SHP77 (cell line): ENCODE data around the gene SUPT3H.
"Not testable (repeated sequence)": the region's sequence is repeated elsewhere in the genome, so short reads cannot be mapped to it uniquely, and the experiment has no call there.

Source experiments
- DNase-seq, 2 experiments: peaks; one replicate each; lab custom pipeline; 2025; lab: John Stamatoyannopoulos, UW

Gene SUPT3H

DNA sequence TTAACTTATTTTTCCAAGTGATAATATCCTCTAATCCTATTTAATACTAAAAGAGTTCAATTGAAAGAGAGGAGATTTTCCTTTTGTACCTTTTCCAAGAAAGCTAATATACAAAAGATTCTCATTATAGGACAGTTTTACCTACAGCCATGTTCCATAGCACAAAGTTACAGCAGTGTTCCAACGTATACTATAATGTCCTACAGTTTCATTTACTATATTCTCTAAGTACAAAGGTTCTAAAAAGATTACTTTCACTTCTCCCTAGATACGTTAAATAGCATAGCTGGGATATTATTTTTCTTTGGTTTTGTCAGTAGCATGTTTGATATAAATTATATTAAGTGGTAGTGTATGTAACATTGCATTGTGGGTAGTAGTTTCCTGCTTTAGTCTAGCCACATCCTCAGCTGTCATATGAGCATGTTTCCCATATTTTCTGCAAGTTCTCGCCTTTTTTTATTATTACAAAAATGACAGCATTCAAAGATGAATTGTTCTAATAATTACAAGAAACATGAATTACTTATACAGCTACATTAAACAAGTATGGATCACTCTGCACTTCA lies 54.0 kb downstream of the SUPT3H start:
- no peak for DNase-seq

DNA sequence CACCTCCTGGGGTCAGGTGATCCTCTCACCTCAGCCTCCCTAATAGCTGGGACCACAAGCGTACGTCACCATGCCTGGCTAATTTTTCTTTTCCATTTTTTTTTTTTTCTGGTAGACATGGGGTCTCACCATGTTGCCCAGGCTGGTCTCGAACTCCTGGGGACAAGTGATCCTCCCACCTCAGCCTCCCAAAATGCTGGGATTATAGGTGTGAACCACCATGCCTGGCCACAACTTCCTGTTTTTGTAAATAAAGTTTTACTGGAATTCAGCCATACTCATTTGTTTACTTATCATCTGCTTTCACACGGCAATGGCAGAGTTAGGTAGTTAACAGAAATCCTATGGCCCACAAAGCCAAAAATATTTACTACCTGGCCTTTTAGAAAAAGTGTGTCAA lies 57.4 kb downstream of the SUPT3H start:
- DNase-seq: no peak

DNA sequence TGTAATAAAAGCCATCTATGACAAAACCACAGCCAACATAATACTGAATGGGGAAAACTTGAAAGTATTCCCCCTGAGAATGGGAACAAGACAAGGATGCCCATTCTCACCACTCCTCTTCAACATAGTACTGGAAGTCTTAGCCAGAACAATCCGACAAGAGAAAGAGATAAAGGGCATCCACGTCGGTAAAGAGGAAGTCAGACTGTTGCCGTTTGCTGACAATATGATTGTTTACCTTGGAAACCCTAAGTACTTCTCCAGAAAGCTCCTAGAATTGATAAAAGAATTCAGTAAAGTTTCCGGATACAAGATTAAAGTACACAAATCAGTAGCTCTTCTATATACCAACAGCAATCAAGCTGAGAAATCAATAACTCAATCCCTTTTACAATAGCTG lies 63.6 kb downstream of the SUPT3H start:
- DNase-seq: no peak

DNA sequence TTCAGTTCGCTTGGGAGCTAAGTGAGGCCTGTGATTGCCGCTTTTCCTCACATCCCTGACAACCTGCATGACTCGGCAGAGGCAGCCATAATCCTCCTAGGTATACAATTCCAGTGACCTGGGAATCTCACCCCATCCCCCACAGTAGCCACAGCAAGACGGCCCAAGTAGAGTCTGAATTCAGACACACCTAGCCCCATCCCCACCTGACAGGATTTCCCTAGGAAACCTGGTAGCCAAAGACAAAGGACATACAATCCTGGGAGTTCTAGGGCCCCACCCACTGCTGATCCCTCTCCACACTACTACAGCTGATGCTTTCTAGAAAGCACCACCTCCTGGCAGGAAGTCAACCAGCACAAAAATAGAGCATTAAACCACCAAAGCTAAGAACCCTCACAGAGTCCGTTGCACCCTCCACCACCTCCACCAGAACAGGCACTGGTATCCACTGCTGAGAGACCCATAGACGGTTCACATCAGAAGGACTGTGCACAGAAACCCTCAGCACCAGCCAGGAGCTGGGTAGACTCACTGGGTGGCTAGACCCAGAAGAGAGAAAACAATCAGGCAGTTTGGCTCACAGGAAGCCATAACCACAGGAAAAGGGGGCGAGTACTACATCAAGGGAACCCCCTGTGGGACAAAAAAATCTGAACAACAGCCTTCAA lies 67.5 kb downstream of the SUPT3H start:
- DNase-seq: no peak

DNA sequence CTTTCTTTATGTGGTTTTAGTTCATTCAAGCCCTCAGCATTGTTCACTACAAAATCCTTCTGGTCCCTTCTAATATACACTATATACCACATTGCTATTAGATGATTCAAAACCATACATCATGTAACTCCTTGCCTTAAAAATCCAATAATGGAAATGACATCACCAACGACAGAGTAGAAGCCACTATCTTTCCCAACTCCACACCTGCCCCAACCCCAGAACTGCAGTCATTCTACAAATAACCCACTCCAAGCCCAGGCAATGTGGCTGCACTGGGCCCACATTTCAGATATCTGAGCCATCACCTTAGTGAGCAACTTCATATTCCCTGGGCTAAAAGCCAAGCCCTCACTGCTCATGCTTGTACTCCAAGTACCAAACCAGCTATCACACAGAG lies 72.2 kb downstream of the SUPT3H start:
- DNase-seq: no peak

DNA sequence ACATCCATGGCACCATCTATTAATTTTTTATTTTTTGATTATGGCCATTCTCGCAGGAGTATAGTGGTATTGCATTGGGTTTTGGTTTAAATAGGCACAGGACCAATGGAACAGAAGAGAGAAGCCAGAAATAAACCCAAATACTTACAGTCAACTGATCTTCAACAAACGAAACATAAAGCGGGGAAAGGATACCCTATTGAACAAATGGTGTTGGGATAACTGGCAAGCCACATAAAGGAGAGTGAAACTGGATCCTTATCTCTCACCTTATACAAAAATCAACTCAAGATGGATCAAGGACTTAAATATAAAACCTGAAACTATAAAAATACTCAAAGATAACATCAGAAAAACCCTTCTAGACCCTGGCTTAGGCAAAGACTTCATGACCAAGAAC lies 74.9 kb downstream of the SUPT3H start:
- no peak for DNase-seq

DNA sequence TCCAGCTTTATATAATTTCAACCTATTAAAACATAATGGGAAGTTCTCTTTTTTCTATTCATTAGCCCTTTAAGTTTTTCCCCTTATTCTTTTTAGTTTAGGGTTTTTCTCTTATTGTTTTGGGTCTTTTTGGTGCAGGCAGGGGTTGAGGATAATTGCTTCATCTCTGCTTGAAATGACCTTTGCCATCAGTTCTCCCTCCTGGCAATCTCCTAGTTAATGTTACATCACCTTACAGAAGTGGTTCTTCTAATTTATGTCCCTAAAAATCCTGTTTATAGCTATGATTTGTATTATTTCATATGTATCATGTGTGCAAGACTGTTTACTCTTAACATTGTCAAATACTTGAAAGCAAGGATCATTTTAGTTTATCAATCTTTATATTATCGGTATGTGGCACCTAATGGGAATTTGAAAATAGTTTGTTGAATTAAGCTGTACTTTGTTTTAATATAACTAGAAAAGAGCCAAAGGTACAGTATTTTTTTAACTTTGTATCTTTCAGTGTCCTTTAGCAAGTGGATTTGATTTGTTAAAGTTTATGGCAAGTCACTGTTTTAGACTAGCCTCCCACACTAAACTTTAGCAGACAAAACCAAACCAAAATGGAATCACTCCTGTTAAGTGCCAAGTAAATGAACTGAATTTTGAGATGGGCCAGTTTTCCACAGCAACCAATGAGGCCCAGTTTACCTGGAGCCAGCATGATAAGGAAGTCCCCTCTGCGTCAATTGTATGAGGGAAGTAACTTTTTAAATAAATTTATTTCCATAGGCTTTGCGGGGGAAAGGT lies 76.2 kb downstream of the SUPT3H start:
- DNase-seq: no peak

DNA sequence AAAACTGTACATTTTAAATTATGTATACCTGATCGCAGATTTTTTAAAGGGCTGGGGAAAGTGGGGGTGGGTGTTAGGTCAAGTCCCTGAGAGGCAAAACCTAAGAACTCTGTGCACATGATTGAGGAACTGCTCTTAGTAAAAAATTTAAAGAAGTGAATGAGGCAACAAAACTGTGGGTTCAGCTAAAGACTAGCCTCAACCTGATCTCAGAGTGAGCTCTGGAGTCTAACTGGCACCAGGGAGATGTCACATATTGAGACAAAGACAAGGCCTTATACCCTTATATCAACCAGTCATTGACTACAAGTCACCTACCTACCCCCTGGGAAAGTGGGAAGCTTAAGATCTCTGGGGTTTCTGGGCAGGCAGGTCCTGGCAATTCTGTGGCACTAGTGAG lies 77.0 kb downstream of the SUPT3H start:
- no peak for DNase-seq

DNA sequence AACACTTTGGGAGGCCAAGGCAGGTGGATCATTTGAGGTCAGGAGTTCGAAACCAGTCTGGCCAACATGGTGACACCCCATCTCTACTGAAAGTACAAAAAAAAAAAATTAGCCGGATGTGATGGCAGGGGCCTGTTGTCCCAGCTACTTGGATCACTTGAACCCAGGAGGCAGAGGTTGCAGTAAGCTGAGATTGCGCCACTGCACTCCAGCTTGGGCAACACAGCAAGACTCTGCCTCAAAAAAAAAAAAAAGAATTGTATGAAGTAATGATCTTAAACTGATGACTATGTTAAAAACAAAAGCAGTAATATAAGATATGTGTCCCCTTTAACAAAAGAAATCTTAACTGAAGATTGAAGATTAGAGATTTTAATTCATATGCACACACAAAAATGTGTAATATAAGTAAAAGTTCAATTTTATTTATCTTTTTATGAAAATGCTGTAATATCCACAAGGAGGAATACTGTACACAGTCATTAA lies 78.6 kb downstream of the SUPT3H start:
- DNase-seq: no peak

DNA sequence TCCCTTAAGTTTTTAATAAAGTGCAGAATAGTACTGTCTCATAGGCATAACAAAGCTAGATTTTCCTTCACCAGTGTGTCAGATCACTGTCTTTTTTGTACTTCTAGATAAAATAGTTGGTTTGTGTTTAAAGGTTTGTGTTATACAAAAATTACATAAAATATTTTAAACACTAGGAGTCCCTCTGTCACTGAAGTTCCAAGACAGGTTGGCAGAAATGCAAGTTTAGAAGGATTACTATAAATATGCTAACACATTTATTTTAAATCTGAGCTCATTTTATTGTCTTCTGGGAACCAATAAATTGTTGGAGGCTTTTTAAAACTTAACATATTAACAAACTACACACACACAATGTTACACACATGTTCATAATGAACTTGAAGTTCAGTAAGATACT lies 80.4 kb downstream of the SUPT3H start:
- DNase-seq: no peak

DNA sequence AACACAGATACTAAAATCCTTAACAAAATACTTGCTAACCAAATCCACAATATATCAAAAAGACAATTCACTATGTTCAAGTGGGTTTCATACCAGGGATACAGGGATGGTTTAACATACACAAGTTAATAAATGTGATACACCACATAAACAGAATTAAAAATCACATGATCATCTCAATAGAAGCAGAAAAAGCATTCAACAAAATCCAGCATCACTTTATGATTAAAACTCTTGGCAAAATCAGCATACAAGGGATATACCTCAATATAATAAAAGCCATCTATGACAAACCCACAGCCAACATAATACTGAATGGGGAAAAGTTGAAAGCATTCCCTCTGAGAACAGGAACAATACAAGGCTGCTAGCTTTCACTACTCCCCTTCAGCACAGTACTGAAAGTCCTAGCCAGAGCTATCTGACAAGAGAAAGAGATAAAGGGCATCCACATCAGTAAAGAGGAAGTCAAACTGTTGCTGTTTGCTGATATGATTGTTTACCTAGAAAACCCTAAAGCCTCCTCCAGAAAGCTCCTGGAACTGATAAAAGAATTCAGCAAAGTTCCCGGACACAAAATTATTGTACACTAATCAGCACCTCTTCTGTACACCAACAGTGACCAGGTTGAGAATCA lies 83.6 kb downstream of the SUPT3H start:
- DNase-seq: not testable (repeated sequence)

DNA sequence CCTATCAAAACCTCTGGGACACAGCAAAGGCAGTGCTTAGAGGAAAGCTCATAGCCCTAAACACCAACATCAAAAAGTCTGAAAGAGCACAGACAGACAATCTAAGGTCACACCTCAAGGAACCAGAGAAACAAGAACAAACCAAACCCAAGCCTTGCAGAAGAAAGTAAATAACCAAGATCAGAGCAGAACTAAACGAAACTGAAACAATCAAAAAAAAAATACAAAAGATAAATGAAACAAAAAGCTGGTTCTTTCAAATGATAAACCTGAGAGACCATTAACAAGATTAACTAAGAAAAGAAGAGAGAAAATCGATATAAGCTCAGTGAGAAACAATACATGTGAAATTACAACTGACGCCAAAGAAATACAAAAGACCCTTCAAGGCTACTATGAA lies 84.4 kb downstream of the SUPT3H start:
- no peak for DNase-seq

DNA sequence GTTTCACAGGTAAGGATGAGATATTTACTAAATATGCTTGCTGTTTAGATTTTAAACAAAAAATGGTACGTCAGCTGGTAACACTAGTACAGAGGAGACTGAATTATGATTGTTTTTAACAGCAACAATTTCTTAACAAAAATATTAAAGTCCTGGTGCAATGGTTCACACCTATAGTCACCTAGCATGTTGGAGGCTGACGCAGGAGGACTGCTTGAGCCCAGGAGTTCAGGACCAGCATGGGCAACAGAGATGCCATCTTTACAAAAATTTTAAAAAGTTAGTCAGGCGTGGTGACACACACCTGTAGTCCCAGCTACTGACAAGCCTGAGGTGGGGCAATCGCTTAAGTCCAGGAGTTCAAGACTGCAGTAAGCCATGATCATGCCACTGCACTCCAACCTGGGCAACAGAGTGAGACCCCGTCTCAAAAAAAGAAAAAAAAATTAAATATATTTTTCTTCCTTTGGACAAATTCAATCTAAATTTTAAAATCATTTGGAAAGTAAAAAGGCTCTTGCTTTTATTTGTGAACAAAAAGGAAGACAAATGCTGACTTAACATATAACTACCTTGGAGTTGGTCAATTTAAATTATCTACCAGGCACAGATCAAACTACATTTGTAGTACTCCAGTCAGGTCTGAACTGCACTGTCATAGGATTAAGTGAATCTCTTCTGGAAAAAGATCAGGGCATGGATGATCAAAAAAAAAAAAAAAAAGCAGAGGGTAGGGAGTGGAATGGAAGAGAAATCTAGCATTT lies 87.8 kb downstream of the SUPT3H start:
- DNase-seq: no peak

DNA sequence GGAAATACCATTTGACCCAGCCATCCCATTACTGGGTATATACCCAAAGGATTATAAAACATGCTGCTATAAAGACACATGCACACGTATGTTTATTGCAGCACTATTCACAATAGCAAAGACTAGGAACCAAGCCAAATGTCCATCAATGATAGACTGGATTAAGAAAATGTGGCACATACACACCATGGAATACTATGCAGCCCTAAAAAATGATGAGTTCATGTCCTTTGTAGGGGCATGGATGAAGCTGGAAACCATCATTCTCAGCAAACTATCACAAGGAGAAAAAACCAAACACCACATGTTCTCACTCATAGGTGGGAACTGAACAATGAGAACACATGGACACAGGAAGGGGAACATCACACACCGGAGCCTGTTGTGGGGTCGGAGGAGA lies 91.0 kb downstream of the SUPT3H start:
- DNase-seq: not testable (repeated sequence)

DNA sequence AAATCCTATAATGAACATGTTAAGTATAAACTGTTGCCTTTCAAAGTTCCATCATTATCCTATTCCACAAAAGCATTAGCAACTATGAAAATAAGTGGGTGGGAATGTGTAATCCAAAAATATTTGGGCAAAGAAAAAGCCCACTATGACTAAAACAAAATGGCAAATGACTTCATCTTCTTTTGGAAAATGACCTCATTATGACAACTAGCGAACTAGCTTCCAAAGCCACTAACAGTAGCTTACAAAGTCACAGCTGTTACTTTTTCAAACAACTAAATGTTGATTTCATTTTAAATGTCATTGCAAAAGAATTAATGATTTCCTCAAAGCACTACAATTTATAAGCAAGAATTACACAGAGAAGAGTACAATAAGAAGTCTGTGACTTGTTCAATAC lies 99.4 kb downstream of the SUPT3H start:
- DNase-seq: no peak

DNA sequence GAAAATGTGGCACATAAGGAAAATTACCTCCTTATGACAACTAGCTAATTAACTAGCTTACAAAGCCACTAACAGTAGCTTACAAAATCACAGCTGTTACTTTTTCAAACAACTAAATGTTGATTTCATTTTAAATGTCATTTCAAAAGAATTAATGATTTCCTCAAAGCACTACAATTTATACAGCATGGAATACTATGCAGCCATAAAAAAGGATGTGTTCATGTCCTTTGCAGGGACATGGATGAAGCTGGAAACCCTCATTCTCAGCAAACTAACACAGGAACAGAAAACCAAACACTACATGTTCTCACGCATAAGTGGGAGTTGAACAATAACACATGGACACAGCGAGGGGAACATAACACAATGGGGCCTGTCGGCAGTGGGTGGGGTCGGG lies 100.0 kb downstream of the SUPT3H start:
- DNase-seq: not testable (repeated sequence)

DNA sequence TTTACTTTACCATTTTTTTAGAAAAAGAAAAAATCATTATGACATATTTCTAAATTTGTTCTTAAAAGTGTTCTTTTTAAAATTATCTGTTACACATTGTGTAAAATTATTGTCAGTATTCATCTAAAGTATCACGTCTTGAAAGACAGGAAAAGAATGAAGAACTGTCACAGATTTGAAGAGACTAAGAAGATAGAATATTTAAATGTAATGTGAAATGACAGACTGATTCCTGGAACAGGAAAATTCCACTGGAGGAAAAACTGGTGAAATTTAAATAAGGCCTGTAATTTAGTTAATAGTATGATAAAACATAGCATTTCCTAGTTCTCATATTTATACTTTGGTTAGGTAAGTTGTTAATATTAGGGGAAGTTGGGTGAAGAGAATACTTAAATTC lies 102.4 kb downstream of the SUPT3H start:
- DNase-seq: no peak

DNA sequence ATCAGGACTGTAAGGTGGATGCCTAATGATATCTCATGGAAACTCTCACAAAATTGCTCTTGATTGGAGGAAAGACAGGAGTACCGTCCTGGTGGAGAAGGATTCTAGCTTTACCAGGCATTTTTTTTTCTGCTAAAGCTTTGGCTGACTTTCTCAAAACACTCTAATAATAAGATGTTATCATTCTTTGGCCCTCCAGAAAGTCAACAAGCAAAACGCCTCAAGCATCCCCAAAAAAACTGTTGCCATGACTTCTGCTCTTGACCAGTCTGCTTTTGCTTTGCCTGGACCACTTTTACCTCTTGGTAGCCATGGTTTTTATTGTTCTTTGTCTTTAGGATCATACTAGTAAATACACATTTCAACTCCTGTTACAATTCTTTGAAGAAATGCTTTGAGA lies 105.1 kb downstream of the SUPT3H start:
- DNase-seq: no peak

DNA sequence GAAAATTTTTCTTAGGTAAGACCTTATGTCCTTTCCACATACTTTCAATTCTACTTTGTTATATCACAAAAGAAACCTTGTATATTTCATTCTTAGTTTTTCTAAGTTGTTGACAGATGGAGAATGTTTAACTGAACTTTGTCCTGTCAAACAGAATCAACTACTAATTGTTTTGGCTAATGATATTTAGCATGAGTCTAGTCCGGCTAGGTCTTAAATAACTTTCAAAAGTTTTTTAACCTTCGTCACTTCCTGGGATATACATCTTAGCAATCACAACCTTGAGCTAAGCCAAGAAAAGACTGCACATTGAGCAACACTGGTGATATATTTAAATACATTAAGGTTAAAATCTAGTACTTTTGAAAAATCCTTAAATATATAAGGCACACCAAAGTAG lies 112.5 kb downstream of the SUPT3H start:
- DNase-seq: no peak

DNA sequence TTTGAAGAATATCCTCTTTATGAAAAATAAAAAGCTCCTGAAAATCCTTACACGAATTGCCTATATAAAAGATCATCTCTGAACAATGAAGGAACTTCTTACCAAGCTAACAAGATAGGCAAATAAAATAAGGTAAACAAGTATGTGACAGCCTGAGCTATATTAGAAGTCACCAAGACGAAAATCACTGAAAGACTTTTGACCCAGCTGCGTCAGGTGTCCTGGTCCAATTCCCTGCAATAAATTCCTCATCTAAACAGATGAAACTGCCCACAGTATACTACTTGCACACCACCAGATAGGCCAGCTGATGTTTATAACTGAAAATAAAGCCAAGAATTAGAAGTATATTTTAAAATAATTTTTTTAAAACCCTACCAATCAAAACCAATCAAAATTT lies 117.0 kb downstream of the SUPT3H start:
- DNase-seq: no peak

DNA sequence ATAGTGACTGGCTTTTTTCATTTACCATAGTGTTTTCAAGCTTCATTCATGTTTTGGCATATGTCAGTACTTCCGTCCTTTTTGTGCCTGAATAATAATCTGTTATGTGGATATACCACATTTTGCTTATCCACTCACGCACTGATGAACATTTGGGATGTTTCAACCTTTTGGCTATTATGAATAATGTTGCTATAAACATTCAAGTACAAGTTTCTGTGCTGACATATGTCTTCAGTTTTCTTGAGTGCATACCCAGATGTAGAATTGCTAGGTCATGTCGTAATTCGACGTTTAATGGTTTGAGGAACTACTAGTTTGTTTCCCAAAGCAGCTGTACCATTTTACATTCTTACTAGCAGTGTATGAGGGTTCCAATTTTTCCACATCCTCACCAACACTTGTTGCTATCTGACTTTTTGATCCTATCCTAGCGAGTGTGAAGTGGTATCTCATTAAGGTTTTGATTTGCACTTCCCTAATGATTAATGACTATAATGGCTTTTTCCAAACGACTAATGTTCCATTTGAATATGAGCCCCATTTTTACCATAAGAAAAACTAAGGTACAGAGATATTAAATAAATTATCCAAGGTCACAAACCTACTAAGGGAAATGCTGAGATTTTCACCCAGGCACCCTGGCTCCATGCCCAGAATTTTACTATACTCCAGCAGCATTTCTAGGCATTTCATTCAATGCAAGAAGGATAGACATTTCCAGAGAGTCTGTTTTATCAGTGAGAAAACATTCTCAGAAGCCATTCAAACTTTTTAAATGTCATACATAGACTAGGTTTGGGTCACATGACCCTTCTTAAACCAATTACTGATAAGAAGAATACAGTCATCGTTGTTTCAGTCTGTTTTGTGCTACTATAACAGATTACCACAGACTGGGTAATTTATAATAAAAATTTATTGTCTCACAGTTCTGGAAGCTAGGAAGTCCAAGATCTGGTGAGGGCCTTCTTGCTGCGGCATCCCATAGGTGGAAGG lies 120.7 kb downstream of the SUPT3H start:
- no peak for DNase-seq
